ENCODE data around the gene ICE1. TPM values are rescaled to one million over a fixed set of nuclear protein-coding genes. Genes with fewer than 3 reads are reported as not detected.
"Not testable (repeated sequence)": the region's sequence is repeated elsewhere in the genome, so short reads cannot be mapped to it uniquely, and the experiment has no call there.

Gene ICE1
- total RNA-seq, 1 donor from 2014 or later = 16.1 TPM

DNA sequence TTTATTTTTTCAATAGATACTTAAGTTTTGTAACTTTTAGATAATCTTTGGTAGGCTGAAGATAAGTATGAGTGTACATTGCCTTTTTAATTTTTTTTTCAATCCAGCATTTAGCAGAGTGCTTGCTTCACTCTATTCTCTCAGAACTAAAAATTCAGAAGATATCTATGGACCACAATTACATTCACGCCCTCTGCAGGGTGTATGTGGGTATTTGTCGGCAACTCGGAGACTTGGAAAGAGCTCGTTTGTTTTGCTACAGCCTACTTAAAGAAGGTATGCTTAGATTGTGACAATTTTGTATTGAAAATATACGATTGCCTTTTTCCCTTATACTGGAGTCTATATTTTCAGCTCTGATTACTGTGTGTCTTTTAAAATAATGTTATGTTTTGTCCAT lies 43.8 kb downstream of the ICE1 start:
- no peak for DNase-seq (ENCODE audit: low read depth)
- H3K4me3 ChIP-seq (ENCODE audit: low read depth, low read length) = no peak overlapping the region
- TF ChIP-seq, protein P1, sequence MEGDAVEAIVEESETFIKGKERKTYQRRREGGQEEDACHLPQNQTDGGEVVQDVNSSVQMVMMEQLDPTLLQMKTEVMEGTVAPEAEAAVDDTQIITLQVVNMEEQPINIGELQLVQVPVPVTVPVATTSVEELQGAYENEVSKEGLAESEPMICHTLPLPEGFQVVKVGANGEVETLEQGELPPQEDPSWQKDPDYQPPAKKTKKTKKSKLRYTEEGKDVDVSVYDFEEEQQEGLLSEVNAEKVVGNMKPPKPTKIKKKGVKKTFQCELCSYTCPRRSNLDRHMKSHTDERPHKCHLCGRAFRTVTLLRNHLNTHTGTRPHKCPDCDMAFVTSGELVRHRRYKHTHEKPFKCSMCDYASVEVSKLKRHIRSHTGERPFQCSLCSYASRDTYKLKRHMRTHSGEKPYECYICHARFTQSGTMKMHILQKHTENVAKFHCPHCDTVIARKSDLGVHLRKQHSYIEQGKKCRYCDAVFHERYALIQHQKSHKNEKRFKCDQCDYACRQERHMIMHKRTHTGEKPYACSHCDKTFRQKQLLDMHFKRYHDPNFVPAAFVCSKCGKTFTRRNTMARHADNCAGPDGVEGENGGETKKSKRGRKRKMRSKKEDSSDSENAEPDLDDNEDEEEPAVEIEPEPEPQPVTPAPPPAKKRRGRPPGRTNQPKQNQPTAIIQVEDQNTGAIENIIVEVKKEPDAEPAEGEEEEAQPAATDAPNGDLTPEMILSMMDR (conservative IDR thresholded peaks at IDR 0.05; ENCODE audit: low read depth, low read length) = no peak

DNA sequence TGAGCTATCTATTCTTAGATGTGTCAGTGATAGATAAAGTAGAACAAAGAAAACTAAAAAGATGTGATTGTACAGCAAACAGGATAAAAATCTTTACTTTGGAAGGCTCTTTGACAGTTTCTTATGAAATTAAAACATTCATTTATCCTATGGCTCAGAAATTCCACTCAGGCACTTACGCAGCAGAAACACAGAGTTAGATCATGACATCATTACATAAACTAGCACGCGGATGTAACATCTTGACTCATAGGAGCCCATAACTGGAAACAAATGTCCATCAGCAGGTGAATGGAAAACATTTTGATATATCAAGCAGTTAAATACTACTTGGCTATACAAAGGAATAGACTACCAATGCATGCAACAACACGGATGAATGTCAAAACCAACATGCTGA lies 45.3 kb downstream of the ICE1 start:
- TF ChIP-seq, protein P1 (conservative IDR thresholded peaks at IDR 0.05; ENCODE audit: low read depth, low read length) = no peak
- DNase-seq (ENCODE audit: low read depth) = no peak

DNA sequence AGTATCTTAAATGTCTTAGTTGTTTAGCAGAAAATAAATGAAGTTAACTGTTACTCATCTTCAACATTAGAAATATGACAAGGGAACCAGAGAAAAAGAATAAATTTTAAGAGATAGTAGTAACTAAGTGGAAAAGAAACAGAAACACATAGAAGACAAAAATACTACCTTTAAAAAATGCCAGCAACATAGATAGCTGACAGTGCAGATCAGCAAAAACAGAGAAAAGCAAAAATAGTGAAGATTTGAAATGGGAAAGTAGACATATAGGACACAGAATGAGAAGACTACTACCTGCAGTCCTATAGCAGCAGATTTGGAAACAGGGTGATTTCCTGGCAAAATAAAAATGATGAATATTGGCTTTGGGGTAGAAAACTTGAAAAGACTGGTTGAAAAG lies 48.5 kb downstream of the ICE1 start:
- TF ChIP-seq, protein P1 (conservative IDR thresholded peaks at IDR 0.05; ENCODE audit: low read depth, low read length) = no peak

More for the DNA sequence above, 45.3 kb downstream of the ICE1 start:
- H3K4me3 ChIP-seq (ENCODE audit: low read depth, low read length) = no peak overlapping the region

DNA sequence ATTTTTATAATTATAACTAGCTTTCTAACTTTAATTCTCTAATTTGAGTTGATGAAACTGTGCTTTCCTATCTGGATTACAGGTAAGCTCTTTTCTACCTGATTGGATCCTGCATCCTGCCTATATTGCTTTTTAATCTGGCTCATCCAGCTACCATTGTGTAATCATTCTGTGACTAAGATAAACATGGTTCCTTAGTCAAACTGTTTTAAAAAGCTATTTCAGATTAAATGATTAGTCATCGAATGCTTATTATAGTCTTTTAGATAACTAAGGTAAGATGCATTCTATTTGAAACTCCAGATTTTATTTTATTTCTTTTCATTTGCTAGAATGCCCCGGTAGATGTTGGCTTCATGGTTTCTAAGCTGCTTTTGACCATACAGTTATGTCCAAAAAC lies 50.7 kb downstream of the ICE1 start:
- no peak for DNase-seq (ENCODE audit: low read depth)
- TF ChIP-seq, protein P1 (conservative IDR thresholded peaks at IDR 0.05; ENCODE audit: low read depth, low read length) = no peak

More for the DNA sequence above, 48.5 kb downstream of the ICE1 start:
- H3K4me3 ChIP-seq (ENCODE audit: low read depth, low read length) = no peak overlapping the region
- DNase-seq (ENCODE audit: low read depth) = no peak

DNA sequence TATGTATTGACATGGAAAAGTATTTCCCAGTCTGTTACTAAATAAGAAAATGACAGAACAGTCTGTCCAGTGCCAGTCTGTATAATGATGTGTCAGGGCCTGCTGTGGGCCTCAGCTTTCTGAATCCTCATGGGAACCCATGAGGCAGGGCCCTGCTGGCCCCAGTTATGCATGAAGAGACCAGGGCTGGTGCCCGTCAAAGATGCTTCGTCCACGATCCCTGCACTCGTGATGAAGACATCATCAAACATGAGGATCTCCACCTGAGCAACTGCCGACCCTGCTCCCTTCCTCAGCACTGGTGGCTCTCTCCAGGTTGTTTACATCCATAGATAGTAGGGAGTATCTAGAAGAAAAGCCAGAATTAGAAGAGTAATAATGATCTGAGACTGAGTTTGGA lies 52.5 kb downstream of the ICE1 start:
- no peak overlapping the region for H3K4me3 ChIP-seq (ENCODE audit: low read depth, low read length)
- DNase-seq (ENCODE audit: low read depth) = no peak
- TF ChIP-seq, protein P1 (conservative IDR thresholded peaks at IDR 0.05; ENCODE audit: low read depth, low read length) = no peak

More for the DNA sequence above, 50.7 kb downstream of the ICE1 start:
- no peak overlapping the region for H3K4me3 ChIP-seq (ENCODE audit: low read depth, low read length)

DNA sequence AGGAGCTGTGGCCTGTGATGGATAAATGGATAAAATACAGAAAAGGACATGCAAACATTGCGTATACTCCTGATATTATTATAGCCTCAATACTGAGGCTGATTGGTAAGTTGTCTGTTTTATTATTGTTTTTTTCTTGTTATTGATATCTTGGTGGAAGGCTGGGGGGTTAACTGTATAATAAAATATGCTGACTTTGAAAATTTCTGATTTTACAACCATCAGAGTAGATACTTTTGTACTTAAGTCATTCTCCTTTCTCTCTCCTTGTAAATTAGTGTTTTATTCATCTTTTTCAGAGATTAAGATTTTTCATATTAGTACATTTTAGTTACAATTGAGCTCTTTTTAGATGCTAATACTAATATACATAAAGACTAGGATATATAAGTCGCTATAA lies 53.5 kb downstream of the ICE1 start:
- TF ChIP-seq, protein P1 (conservative IDR thresholded peaks at IDR 0.05; ENCODE audit: low read depth, low read length) = no peak
- H3K4me3 ChIP-seq (ENCODE audit: low read depth, low read length) = no peak overlapping the region
- no peak for DNase-seq (ENCODE audit: low read depth)

DNA sequence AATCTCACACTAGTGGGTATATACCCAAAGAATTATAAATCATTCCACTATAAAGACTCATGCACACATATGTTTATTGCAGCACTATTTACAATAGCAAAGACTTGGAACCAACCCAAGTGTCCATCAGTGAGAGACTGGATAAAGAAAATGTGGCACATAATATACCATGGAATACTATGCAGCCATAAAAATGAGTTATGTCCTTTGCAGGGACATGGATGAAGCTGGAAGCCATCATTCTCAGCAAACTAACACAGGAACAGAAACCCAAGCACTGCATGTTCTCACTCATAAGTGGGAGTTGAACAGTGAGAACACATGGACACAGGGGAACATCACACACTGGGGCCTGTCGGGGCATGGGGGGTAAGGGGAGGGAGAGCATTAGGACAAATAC lies 57.1 kb downstream of the ICE1 start:
- H3K4me3 ChIP-seq (ENCODE audit: low read depth, low read length); DNase-seq (ENCODE audit: low read depth): not testable (repeated sequence)
